ENCODE data around the gene CABS1. TPM values are rescaled to one million over a fixed set of nuclear protein-coding genes. Genes with fewer than 3 reads are reported as not detected.
A peak's percentile ranks its signal among the peaks of the same experiment; 100 is the strongest.

The CABS1 gene
- total RNA-seq, 1 donor from 2014 or later: 0.26 TPM

- no peaks in the 10 kb centered on the region for H3K9me3 ChIP-seq (ENCODE audit: low read depth)
- peaks cover 2% of the 10 kb centered on the region for H3K36me3 Mint-ChIP-seq
- no peaks in the 10 kb centered on the region for H3K36me3 ChIP-seq
- H3K4me2 ChIP-seq: no peak overlapping the region
- no peak overlapping the region for H3K9ac ChIP-seq
- H3K4me3 ChIP-seq: no peak overlapping the region
- H3K27me3 Mint-ChIP-seq (ENCODE audit: insufficient read depth, low read depth): no peaks in the 10 kb centered on the region
- peaks cover 6% of the 10 kb centered on the region for H3K9me3 Mint-ChIP-seq
- no peaks in the 10 kb centered on the region for H4K20me1 ChIP-seq (ENCODE audit: low read depth)
- H3K4me3 Mint-ChIP-seq: no peak overlapping the region
- H3K4me1 ChIP-seq: peaks cover 9% of the 10 kb centered on the region
- TF ChIP-seq EZH2 (IDR thresholded peaks at IDR 0.05): no peak
- TF ChIP-seq EZH2phosphoT487 (IDR thresholded peaks at IDR 0.05): no peak
- no peak for TF ChIP-seq CTCF (IDR thresholded peaks at IDR 0.05)
- H2AFZ ChIP-seq (replicated peaks): no peak overlapping the region
- H3K27ac ChIP-seq: no peak overlapping the region
- H3F3A ChIP-seq (ENCODE audit: low read depth): no peaks in the 10 kb centered on the region
- H3K79me2 ChIP-seq (ENCODE audit: low read depth): no peaks in the 10 kb centered on the region
- H3K4me1 Mint-ChIP-seq: peaks cover 8% of the 10 kb centered on the region
- DNase-seq (ENCODE audit: low spot score): no peak
- H3K27me3 ChIP-seq: no peaks in the 10 kb centered on the region
- H3K27ac Mint-ChIP-seq: no peak overlapping the region
Measured at GRCh38 chr4:70306076-70306475, 28.7 kb upstream of the CABS1 start.

- TF ChIP-seq EZH2 (IDR thresholded peaks at IDR 0.05) (no peak), EZH2phosphoT487 (IDR thresholded peaks at IDR 0.05) (peak; percentile 67)
- Mint-ChIP-seq H3K4me3 (peak overlapping the region; percentile 54), H3K4me1 (peaks cover 27% of the 10 kb centered on the region), H3K27ac (peak overlapping the region; percentile 98), H3K9me3 (peaks cover 14% of the 10 kb centered on the region), H3K36me3 (peaks cover 4% of the 10 kb centered on the region), H3K27me3 (ENCODE audit: insufficient read depth, low read depth) (no peaks in the 10 kb centered on the region)
- peak; percentile 85 for DNase-seq (ENCODE audit: low spot score)
- H3K4me3 ChIP-seq: peak overlapping the region; percentile 34
- H3K79me2 ChIP-seq (ENCODE audit: low read depth): no peaks in the 10 kb centered on the region
- H3K36me3 ChIP-seq: no peaks in the 10 kb centered on the region
- H2AFZ ChIP-seq (replicated peaks): no peak overlapping the region
- H4K20me1 ChIP-seq (ENCODE audit: low read depth): no peaks in the 10 kb centered on the region
- H3F3A ChIP-seq (ENCODE audit: low read depth): peaks cover 19% of the 10 kb centered on the region
- no peaks in the 10 kb centered on the region for H3K9me3 ChIP-seq (ENCODE audit: low read depth)
- H3K9ac ChIP-seq: no peak overlapping the region
- H3K27ac ChIP-seq: peak overlapping the region; percentile 95
- peak overlapping the region; percentile 75 for H3K4me2 ChIP-seq
- H3K27me3 ChIP-seq: no peaks in the 10 kb centered on the region
- peaks cover 53% of the 10 kb centered on the region for H3K4me1 ChIP-seq
Measured at GRCh38 chr4:70313736-70314135, 21.0 kb upstream of the CABS1 start.

- Histone ChIP-seq H3K4me2 (no peak overlapping the region), H3K4me3 (no peak overlapping the region), H3K27ac (no peak overlapping the region), H3K79me2 (ENCODE audit: low read depth) (no peaks in the 10 kb centered on the region), H4K20me1 (ENCODE audit: low read depth) (no peaks in the 10 kb centered on the region), H3K36me3 (no peaks in the 10 kb centered on the region), H3K9ac (no peak overlapping the region), H3K9me3 (ENCODE audit: low read depth) (no peaks in the 10 kb centered on the region), H3K4me1 (peaks cover 49% of the 10 kb centered on the region), H3F3A (ENCODE audit: low read depth) (peaks cover 19% of the 10 kb centered on the region), H3K27me3 (no peaks in the 10 kb centered on the region), H2AFZ (replicated peaks) (peak overlapping the region; percentile 1)
- H3K4me1 Mint-ChIP-seq: peaks cover 27% of the 10 kb centered on the region
- H3K4me3 Mint-ChIP-seq: no peak overlapping the region
- peaks cover 2% of the 10 kb centered on the region for H3K36me3 Mint-ChIP-seq
- TF ChIP-seq CTCF (IDR thresholded peaks at IDR 0.05) (peak; percentile 23), EZH2 (IDR thresholded peaks at IDR 0.05) (no peak), EZH2phosphoT487 (IDR thresholded peaks at IDR 0.05) (no peak)
- no peaks in the 10 kb centered on the region for H3K27me3 Mint-ChIP-seq (ENCODE audit: insufficient read depth, low read depth)
- peaks cover 18% of the 10 kb centered on the region for H3K9me3 Mint-ChIP-seq
- no peak overlapping the region for H3K27ac Mint-ChIP-seq
- DNase-seq (ENCODE audit: low spot score): no peak
Measured at GRCh38 chr4:70315928-70316327, 18.9 kb upstream of the CABS1 start.

GRCh38 chr4:70326052-70326451, 8.7 kb upstream of the CABS1 start:
- peaks cover 15% of the 10 kb centered on the region for H3K9me3 Mint-ChIP-seq
- no peak overlapping the region for H3K4me3 Mint-ChIP-seq
- Histone ChIP-seq H3K27me3 (no peaks in the 10 kb centered on the region), H3K4me1 (no peaks in the 10 kb centered on the region), H4K20me1 (ENCODE audit: low read depth) (no peaks in the 10 kb centered on the region), H3F3A (ENCODE audit: low read depth) (no peaks in the 10 kb centered on the region), H3K27ac (no peak overlapping the region), H3K9ac (no peak overlapping the region), H3K79me2 (ENCODE audit: low read depth) (no peaks in the 10 kb centered on the region), H3K4me3 (no peak overlapping the region), H2AFZ (replicated peaks) (no peak overlapping the region), H3K9me3 (ENCODE audit: low read depth) (no peaks in the 10 kb centered on the region), H3K36me3 (no peaks in the 10 kb centered on the region), H3K4me2 (no peak overlapping the region)
- no peak overlapping the region for H3K27ac Mint-ChIP-seq
- no peaks in the 10 kb centered on the region for H3K27me3 Mint-ChIP-seq (ENCODE audit: insufficient read depth, low read depth)
- no peak for DNase-seq (ENCODE audit: low spot score)
- no peaks in the 10 kb centered on the region for H3K36me3 Mint-ChIP-seq
- no peaks in the 10 kb centered on the region for H3K4me1 Mint-ChIP-seq
- TF ChIP-seq CTCF (IDR thresholded peaks at IDR 0.05): no peak
- no peak for TF ChIP-seq EZH2phosphoT487 (IDR thresholded peaks at IDR 0.05)
- no peak for TF ChIP-seq EZH2 (IDR thresholded peaks at IDR 0.05)
